GM15510 (cell line): Measurements from ENCODE around the gene GPC5.

Source experiments
- POLR2A ChIP-seq: IDR thresholded peaks from 3 replicates; pipeline ENCODE4 v1.6.1; 2011; ENCODE audit warnings: borderline replicate concordance; ENCODE audit not compliant: insufficient read length; ENCODE audit errors: extremely low read depth

Gene GPC5

GRCh38 chr13:91817250-91817649 lies 418.8 kb downstream of the GPC5 start:
- no peak for TF ChIP-seq POLR2A

GRCh38 chr13:91824416-91824815 lies 426.0 kb downstream of the GPC5 start:
- TF ChIP-seq POLR2A, result no peak

GRCh38 chr13:91825516-91825915 lies 427.1 kb downstream of the GPC5 start:
- TF ChIP-seq POLR2A, result no peak

GRCh38 chr13:91836553-91836952 lies 438.1 kb downstream of the GPC5 start:
- no peak for TF ChIP-seq POLR2A

- no peak for TF ChIP-seq POLR2A
Measured at GRCh38 chr13:91845612-91846011, 447.2 kb downstream of the GPC5 start.

- no peak for TF ChIP-seq POLR2A
Measured at GRCh38 chr13:91863699-91864098, 465.3 kb downstream of the GPC5 start.

- TF ChIP-seq POLR2A, result no peak
Measured at GRCh38 chr13:91868351-91868750, 469.9 kb downstream of the GPC5 start.

- TF ChIP-seq POLR2A, result no peak
Measured at GRCh38 chr13:91878491-91878890, 480.1 kb downstream of the GPC5 start.

- no peak for TF ChIP-seq POLR2A
Measured at GRCh38 chr13:91879360-91879759, 480.9 kb downstream of the GPC5 start.

GRCh38 chr13:91882918-91883317 lies 484.5 kb downstream of the GPC5 start:
- no peak for TF ChIP-seq POLR2A

GRCh38 chr13:91889641-91890040 lies 491.2 kb downstream of the GPC5 start:
- TF ChIP-seq POLR2A, result no peak

GRCh38 chr13:91891141-91891540 lies 492.7 kb downstream of the GPC5 start:
- TF ChIP-seq POLR2A, result no peak

GRCh38 chr13:91893040-91893439 lies 494.6 kb downstream of the GPC5 start:
- TF ChIP-seq POLR2A, result no peak

- no peak for TF ChIP-seq POLR2A
Measured at GRCh38 chr13:91894316-91894715, 495.9 kb downstream of the GPC5 start.

- no peak for TF ChIP-seq POLR2A
Measured at GRCh38 chr13:91896547-91896946, 498.1 kb downstream of the GPC5 start.

GRCh38 chr13:91902291-91902690 lies 503.9 kb downstream of the GPC5 start:
- no peak for TF ChIP-seq POLR2A

- TF ChIP-seq POLR2A, result no peak
Measured at GRCh38 chr13:91904005-91904404, 505.6 kb downstream of the GPC5 start.
